K562 (cell line): ENCODE data around the gene SETD5. TPM values are rescaled to one million over a fixed set of nuclear protein-coding genes. Genes with fewer than 3 reads are reported as not detected.

ENCODE experiments used
- ATAC-seq: fragments of 200-7000 bp; cut with Tn5 transposase; 3 replicates; pipeline ENCODE4 v1.9.1; 2020; ENCODE audit warnings: moderate library complexity
- BruUV-seq: library from RNA; stranded (reverse); fragments of 400-500 nt; replicated peaks from 2 replicates; lab custom pipeline; 2021; lab: Mats Ljungman, UMichigan
- CTCF ChIA-PET: fragments of 300-600 bp; formaldehyde crosslinking; extraction: SDS; loops from one replicate; lab custom pipeline; 2021; ENCODE audit warnings: low intra/inter-chr PET ratio; lab: Yijun Ruan, JAX
- POLR2A ChIA-PET: fragments of 300-600, 350-650 bp; sonication (Branson Sonifier 250); formaldehyde crosslinking; extraction: SDS; loops from one replicate; lab custom pipeline; 2021; ENCODE audit warnings: antibody characterized with exemption, inconsistent platforms; lab: Yijun Ruan, JAX
- DNase-seq, 4 experiments: peaks; one replicate each; pipeline versions ENCODE4 v3.0.0 to v3.0.0-alpha.2; 2011 to 2018; ENCODE audit warnings: low spot score in 3 of 4, mixed read lengths in 3 of 4; ENCODE audit errors: extremely low read depth in 1 of 4
- FAIRE-seq: peaks from 2 replicates; lab custom pipeline; 2011; peaks lifted over from hg19 to GRCh38; lab: Jason Lieb, UNC
- H2AFZ ChIP-seq: 2 replicates; pipeline ENCODE4 v1.6.0; 2011; ENCODE audit warnings: low read depth, low read length, control low read depth, inconsistent platforms
- H3K27ac ChIP-seq: fragments of 200-600 bp; 3 replicates; pipeline ENCODE4 v1.8.0; 2011; ENCODE audit warnings: low read depth, mild to moderate bottlenecking, control low read depth, inconsistent platforms, low read length, moderate library complexity, mixed read lengths; ENCODE audit errors: extremely low read depth
- H3K27me3 ChIP-seq, 2 experiments: fragments of 300-600 bp in 1 of 2; 2 replicates in 1 of 2; 3 replicates in 1 of 2; pipeline versions ENCODE4 v1.6.0 to v1.8.0; 2011; ENCODE audit warnings: inconsistent platforms in 2 of 2, low read length in 2 of 2, mild to moderate bottlenecking in 1 of 2, mixed read lengths in 1 of 2, moderate library complexity in 1 of 2; ENCODE audit not compliant: control insufficient read depth in 2 of 2, insufficient read depth in 2 of 2
- H3K36me3 ChIP-seq: fragments of 300-600 bp; 3 replicates; pipeline ENCODE4 v1.8.0; 2011; ENCODE audit warnings: mild to moderate bottlenecking, low read length, inconsistent platforms; ENCODE audit not compliant: control insufficient read depth, insufficient read depth
- H3K4me1 ChIP-seq, 2 experiments: fragments of 200-600 bp in 1 of 2; replicated peaks in 1 of 2; 2 replicates in 1 of 2; 3 replicates in 1 of 2; pipeline versions ENCODE4 v1.5.1 to v1.8.0; 2011; ENCODE audit warnings: inconsistent platforms in 2 of 2, low read length in 2 of 2, mild to moderate bottlenecking in 1 of 2, mixed read lengths in 1 of 2, moderate library complexity in 1 of 2; ENCODE audit not compliant: control insufficient read depth in 2 of 2, insufficient read depth in 2 of 2
- H3K4me2 ChIP-seq: 2 replicates; pipeline ENCODE4 v1.6.1; 2011; ENCODE audit warnings: low read length, control low read depth, inconsistent platforms, mixed read lengths; ENCODE audit not compliant: insufficient read depth
- H3K4me3 ChIP-seq: fragments of 200-600 bp; sonication (generic), shearing (Covaris generic); 2 replicates; pipeline ENCODE4 v1.5.1; 2016; ENCODE audit warnings: control low read depth, inconsistent platforms
- H3K79me2 ChIP-seq: fragments of 200-600 bp; 3 replicates; pipeline ENCODE4 v1.8.0; 2011; ENCODE audit warnings: low read length, inconsistent platforms; ENCODE audit not compliant: control insufficient read depth, insufficient read depth
- H3K9ac ChIP-seq, 2 experiments: 2 replicates each; pipeline versions ENCODE4 v1.6.0 to v1.6.1; 2011; ENCODE audit warnings: low read depth in 2 of 2, low read length in 2 of 2, control low read depth in 1 of 2, inconsistent platforms in 1 of 2, mild to moderate bottlenecking in 1 of 2, mixed read lengths in 1 of 2; ENCODE audit not compliant: insufficient read depth in 1 of 2
- H3K9me1 ChIP-seq: one replicate; pipeline ENCODE4 v1.6.0; 2011; ENCODE audit warnings: inconsistent platforms, mild to moderate bottlenecking, low read length, moderate library complexity; ENCODE audit not compliant: control insufficient read depth, insufficient read depth
- H3K9me3 ChIP-seq: replicated peaks from 2 replicates; pipeline ENCODE4 v1.5.1; 2011; ENCODE audit warnings: low read depth, low read length, inconsistent platforms; ENCODE audit not compliant: control insufficient read depth, insufficient read depth
- H4K20me1 ChIP-seq: replicated peaks from 2 replicates; pipeline ENCODE4 v1.6.1; 2011; ENCODE audit warnings: low read length, inconsistent platforms, mixed read lengths; ENCODE audit not compliant: control insufficient read depth, insufficient read depth
- ATF1 ChIP-seq, 2 experiments: fragments of 450-650 bp in 1 of 2; IDR thresholded peaks; 2 replicates each; pipeline ENCODE4 v1.6.1; 2016; ENCODE audit warnings: missing compliant biosample characterization in 1 of 2, missing genetic modification characterization in 1 of 2
- CREM ChIP-seq: IDR thresholded peaks from 2 replicates; pipeline ENCODE4 v1.6.1; 2014; ENCODE audit warnings: antibody characterized with exemption, low read depth
- EGR1 ChIP-seq: fragments of 450-650 bp; conservative IDR thresholded peaks from 2 replicates; pipeline ENCODE4 v1.6.1; 2017; ENCODE audit warnings: mild to moderate bottlenecking
- MXI1 ChIP-seq: IDR thresholded peaks from 2 replicates; pipeline ENCODE4 v1.6.1; 2011; ENCODE audit warnings: low read depth, mild to moderate bottlenecking, improper control_type of control experiment, low read length
- POLR3A ChIP-seq: IDR thresholded peaks from 2 replicates; pipeline ENCODE4 v1.6.1; 2011; ENCODE audit warnings: borderline replicate concordance, mild to moderate bottlenecking, moderate library complexity; ENCODE audit not compliant: insufficient read length, insufficient read depth; ENCODE audit errors: extremely low read depth
- SUPT5H ChIP-seq: fragments of 450-650 bp; IDR thresholded peaks from 2 replicates; pipeline ENCODE4 v1.6.1; 2016
- WGBS: fragments of 100-300 bp; shearing (Covaris generic); methylation state at CpG from one replicate; pipeline ENCODE4 v1.1.6; 2016; ENCODE audit warnings: low coverage, mixed read lengths; ENCODE audit not compliant: insufficient coverage; ENCODE audit errors: missing lambda C conversion rate; 5-methylcytosine and 5-hydroxymethylcytosine counted together
- in situ Hi-C: fragments of 300-500 bp; cut with MboI; formaldehyde crosslinking; loops from 4 replicates; pipeline ENCODE4 v1.15.0; 2018; ENCODE audit warnings: inconsistent platforms, mixed read lengths
- intact Hi-C: fragments of 100-400 bp; cut with micrococcal nuclease; formaldehyde crosslinking; loops from 2 replicates; pipeline ENCODE4 v1.14.2; 2022
- polyA plus RNA-seq, 8 experiments: library from polyadenylated mRNA; depleted of rRNA in 4 of 8; stranded (reverse) in 5 of 8; unstranded in 3 of 8; fragments of >200 nt; fragmentation: Nextera tagmentation in 2 of 8; fragmentation: Illumina TruSeq in 1 of 8; extraction: Ambion mirVana in 2 of 8; extraction: Trizol in 1 of 8; gene quantifications; 2 replicates each; pipeline versions ENCODE4 v1.2.1 to v1.2.3, GENCODE V29; 2011 to 2014; ENCODE audit warnings: inconsistent platforms in 1 of 8, missing spikeins in 1 of 8
- total RNA-seq, 7 experiments: library from RNA; depleted of rRNA in 6 of 7; stranded (reverse); fragments of >200 nt in 6 of 7; fragmentation: Illumina TruSeq in 2 of 7; extraction: Trizol in 2 of 7; gene quantifications; 2 replicates each; pipeline versions ENCODE4 v1.2.1 to v1.2.3, GENCODE V29; 2011 to 2021; ENCODE audit warnings: low replicate concordance in 1 of 7

The SETD5 gene
- total and polyA plus RNA-seq, 9 of the 15 experiments (the other 6 are each of a cell fraction or from before 2014, with no cell fraction given), result 20.8 to 135 (median 87.2) TPM

DNA sequence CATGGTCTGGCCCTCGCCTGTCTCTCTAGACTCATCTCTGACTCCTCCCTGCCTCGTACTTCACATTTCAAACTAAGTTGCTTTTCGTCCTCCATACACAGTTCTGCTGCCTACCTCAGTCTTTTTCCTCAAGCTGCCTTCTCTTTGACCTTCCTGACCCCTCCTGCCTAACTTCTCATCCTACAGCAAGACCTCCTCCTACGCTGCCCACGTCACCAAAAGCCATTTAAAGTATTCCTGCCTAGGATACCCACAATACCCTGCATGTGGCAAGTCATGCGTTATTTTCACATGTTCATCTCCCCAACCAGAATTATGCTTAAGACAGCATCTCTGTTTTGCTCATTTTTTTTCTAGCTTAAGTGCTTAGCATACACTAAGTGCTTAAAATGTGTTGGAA lies 99.5 kb downstream of the SETD5 start:
- ATAC-seq, result no peak
- peaks cover 14% of the 10 kb centered on the region for H4K20me1 ChIP-seq
- CTCF ChIA-PET, result interaction anchor here (1.4 kb wide), 1 partner anchor 144 kb away, joined by 3 read pairs; no protein-coding TSS in a partner anchor
- H3K79me2 ChIP-seq, result no peaks in the 10 kb centered on the region
- H3K4me1 ChIP-seq, result peaks cover 6 to 8% of the 10 kb centered on the region in 2 experiments; a peak in 3 of 5 replicates
- no peak overlapping the region for H2AFZ ChIP-seq
- H3K4me3 ChIP-seq, result no peak overlapping the region
- POLR2A ChIA-PET, result interaction anchor here (0.5 to 1.3 kb wide), 5 partner anchors 8 to 133 kb away, joined by 3 to 4 read pairs (median 3); no protein-coding TSS in a partner anchor
- TF ChIP-seq SUPT5H (no peak), POLR3A (no peak), MXI1 (no peak), CREM (peak; percentile 68), EGR1 (peak; percentile 75), ATF1 (CRISPR knock-in tag; IDR thresholded peaks at IDR 0.05) (no peak), ATF1 (tag; IDR thresholded peaks at IDR 0.05) (0 out of 2 replicates have a peak, but pooled peaks have one; percentile 19)
- peaks cover 4 to 27% of the 10 kb centered on the region in 2 experiments; a peak in 4 of 5 replicates for H3K27me3 ChIP-seq
- in situ Hi-C loops, result loop anchor here (10.0 kb wide), 1 partner anchor 522 kb away; no protein-coding TSS in a partner anchor
- WGBS, result 10% methylated on average over 6 of the region's 6 CpGs
- no peak overlapping the region for H3K27ac ChIP-seq
- no peak overlapping the region for H3K9ac ChIP-seq
- no peaks in the 10 kb centered on the region for H3K9me1 ChIP-seq
- H3K36me3 ChIP-seq, result no peaks in the 10 kb centered on the region
- H3K4me2 ChIP-seq, result no peak overlapping the region
- FAIRE-seq, result no peak
- BruUV-seq, result no TSS peak
- peak in 1 of 4 experiments; percentile 48 for DNase-seq
- intact Hi-C loops, result no loop called here
- no peaks in the 10 kb centered on the region for H3K9me3 ChIP-seq
